IMR-90 (cell line): ENCODE data around the gene ARHGAP24. TPM values are rescaled to one million over a fixed set of nuclear protein-coding genes. Genes with fewer than 3 reads are reported as not detected.

Experiments used
- ATAC-seq: fragments of 200-7000 bp; cut with Tn5 transposase; 2 replicates; pipeline ENCODE4 v1.9.1; 2020; ENCODE audit warnings: low read depth, mild to moderate bottlenecking, moderate library complexity
- BruUV-seq: library from RNA; stranded (reverse); fragments of 400-500 nt; replicated peaks from 2 replicates; lab custom pipeline; 2021; lab: Mats Ljungman, UMichigan
- CTCF ChIA-PET: fragments of 300-600 bp; formaldehyde crosslinking; extraction: SDS; loops from one replicate; lab custom pipeline; 2021; ENCODE audit warnings: antibody characterized with exemption; lab: Yijun Ruan, JAX
- POLR2A ChIA-PET: fragments of 300-600 bp; sonication (Branson Sonifier 250); formaldehyde crosslinking; loops from one replicate; lab custom pipeline; 2022; ENCODE audit warnings: antibody characterized with exemption; ENCODE audit not compliant: unreplicated experiment; lab: Charles Lee
- DNase-seq: peaks from one replicate; pipeline ENCODE4 v3.0.0; 2013
- H2AFZ ChIP-seq: replicated peaks from 2 replicates; pipeline ENCODE3; 2013; ENCODE audit warnings: low read length, mild to moderate bottlenecking; ENCODE audit not compliant: poor library complexity
- H2AK5ac ChIP-seq: 2 replicates; pipeline ENCODE4 v1.6.1; 2013; ENCODE audit warnings: low read depth, low read length, inconsistent platforms
- H2AK9ac ChIP-seq: replicated peaks from 2 replicates; pipeline ENCODE3; 2013; ENCODE audit warnings: mild to moderate bottlenecking, low read depth, low read length, moderate library complexity; ENCODE audit not compliant: poor library complexity
- H2BK120ac ChIP-seq: 2 replicates; pipeline ENCODE4 v1.6.1; 2013; ENCODE audit warnings: low read depth, low read length, inconsistent platforms
- H2BK15ac ChIP-seq: 3 replicates; pipeline ENCODE4 v1.6.1; 2013; ENCODE audit warnings: low read depth, low read length, inconsistent platforms
- H2BK20ac ChIP-seq: 2 replicates; pipeline ENCODE4 v1.6.1; 2013; ENCODE audit warnings: low read depth, mild to moderate bottlenecking, inconsistent platforms, low read length, moderate library complexity
- H2BK5ac ChIP-seq: 2 replicates; pipeline ENCODE4 v1.6.1; 2013; ENCODE audit warnings: mild to moderate bottlenecking, low read depth, low read length, inconsistent platforms; ENCODE audit not compliant: poor library complexity, severe bottlenecking
- H3K14ac ChIP-seq: replicated peaks from 2 replicates; pipeline ENCODE4 v1.6.1; 2013; ENCODE audit warnings: low read depth, low read length, inconsistent platforms
- H3K18ac ChIP-seq: 2 replicates; pipeline ENCODE4 v1.6.1; 2013; ENCODE audit warnings: low read depth, low read length, control low read depth
- H3K23ac ChIP-seq: 2 replicates; pipeline ENCODE4 v1.6.1; 2013; ENCODE audit warnings: low read depth, low read length, inconsistent platforms
- H3K27ac ChIP-seq: 2 replicates; pipeline ENCODE4 v1.5.1; 2013; ENCODE audit warnings: mild to moderate bottlenecking, control low read depth, low read length; ENCODE audit not compliant: insufficient read depth
- H3K27me3 ChIP-seq: 2 replicates; pipeline ENCODE4 v1.6.1; 2013; ENCODE audit warnings: low read length; ENCODE audit not compliant: control insufficient read depth, insufficient read depth
- H3K36me3 ChIP-seq: 2 replicates; pipeline ENCODE4 v1.6.1; 2013; ENCODE audit warnings: low read length, mixed read lengths; ENCODE audit not compliant: control insufficient read depth, insufficient read depth
- H3K4ac ChIP-seq: 2 replicates; pipeline ENCODE4 v1.6.1; 2013; ENCODE audit warnings: low read depth, low read length, inconsistent platforms
- H3K4me1 ChIP-seq: 2 replicates; pipeline ENCODE4 v1.6.1; 2013; ENCODE audit warnings: low read length, mixed read lengths; ENCODE audit not compliant: control insufficient read depth, insufficient read depth
- H3K4me2 ChIP-seq: 2 replicates; pipeline ENCODE4 v1.6.1; 2013; ENCODE audit warnings: low read depth, mild to moderate bottlenecking, control low read depth, low read length, moderate library complexity
- H3K4me3 ChIP-seq: 2 replicates; pipeline ENCODE4 v1.5.1; 2013; ENCODE audit warnings: low read depth, mild to moderate bottlenecking, control low read depth, low read length, moderate library complexity; ENCODE audit not compliant: insufficient read depth
- H3K56ac ChIP-seq: 2 replicates; pipeline ENCODE4 v1.6.1; 2013; ENCODE audit warnings: low read length, inconsistent platforms; ENCODE audit not compliant: insufficient read depth; ENCODE audit errors: extremely low read depth
- H3K79me1 ChIP-seq, 2 experiments: 2 replicates each; pipeline ENCODE4 v1.6.1; 2013; ENCODE audit warnings: low read length in 2 of 2, inconsistent platforms in 1 of 2, low read depth in 1 of 2
- H3K9ac ChIP-seq: 2 replicates; pipeline ENCODE4 v1.6.1; 2013; ENCODE audit warnings: low read depth, low read length, control low read depth
- H3K9me1 ChIP-seq: 2 replicates; pipeline ENCODE4 v1.6.1; 2013; ENCODE audit warnings: low read length, inconsistent platforms; ENCODE audit not compliant: insufficient read depth
- H3K9me3 ChIP-seq: 2 replicates; pipeline ENCODE4 v1.6.1; 2013; ENCODE audit warnings: low read length; ENCODE audit not compliant: control insufficient read depth, insufficient read depth
- H4K20me1 ChIP-seq: 2 replicates; pipeline ENCODE4 v1.6.1; 2013; ENCODE audit warnings: low read length, inconsistent platforms; ENCODE audit not compliant: insufficient read depth
- H4K5ac ChIP-seq: 2 replicates; pipeline ENCODE4 v1.6.1; 2013; ENCODE audit warnings: mild to moderate bottlenecking, low read depth, low read length, control low read depth
- H4K8ac ChIP-seq, 2 experiments: 2 replicates each; pipeline ENCODE4 v1.6.1; 2013; ENCODE audit warnings: low read depth in 2 of 2, low read length in 2 of 2, control low read depth in 1 of 2, inconsistent platforms in 1 of 2
- H4K91ac ChIP-seq: 2 replicates; pipeline ENCODE4 v1.6.1; 2013; ENCODE audit warnings: low read depth, low read length, inconsistent platforms; ENCODE audit not compliant: insufficient read depth
- BHLHE40 ChIP-seq: fragments of 150-350 bp; IDR thresholded peaks from 2 replicates; pipeline ENCODE4 v1.6.1; 2016; ENCODE audit warnings: mild to moderate bottlenecking, low read depth, low read length
- CEBPB ChIP-seq: IDR thresholded peaks from 2 replicates; pipeline ENCODE4 v1.6.1; 2012; ENCODE audit warnings: low read depth, low read length, improper control_type of control experiment
- CHD1 ChIP-seq: IDR thresholded peaks from 2 replicates; pipeline ENCODE4 v1.6.1; 2012; ENCODE audit warnings: low read depth, low read length, improper control_type of control experiment
- CTCF ChIP-seq: conservative IDR thresholded peaks from 2 replicates; pipeline ENCODE4 v1.5.1; 2012; ENCODE audit warnings: mild to moderate bottlenecking, low read depth, low read length, improper control_type of control experiment
- FOS ChIP-seq: fragments of 150-350 bp; IDR thresholded peaks from 2 replicates; pipeline ENCODE4 v1.6.1; 2016; ENCODE audit warnings: low read depth, low read length
- MAFK ChIP-seq: IDR thresholded peaks from 2 replicates; pipeline ENCODE4 v1.6.1; 2012; ENCODE audit warnings: low read depth, low read length, improper control_type of control experiment
- MAZ ChIP-seq: IDR thresholded peaks from 2 replicates; pipeline ENCODE4 v1.6.1; 2012; ENCODE audit warnings: low read depth, mild to moderate bottlenecking, low read length, improper control_type of control experiment, moderate library complexity, borderline replicate concordance
- MXI1 ChIP-seq: IDR thresholded peaks from 2 replicates; pipeline ENCODE4 v1.6.1; 2012; ENCODE audit warnings: low read depth, mild to moderate bottlenecking, low read length, moderate library complexity, borderline replicate concordance
- POLR2A ChIP-seq: IDR thresholded peaks from 2 replicates; pipeline ENCODE4 v1.6.1; 2012; ENCODE audit warnings: mild to moderate bottlenecking, low read depth, low read length
- RAD21 ChIP-seq: IDR thresholded peaks from 2 replicates; pipeline ENCODE4 v1.6.1; 2012; ENCODE audit warnings: low read length, improper control_type of control experiment
- RCOR1 ChIP-seq: IDR thresholded peaks from 2 replicates; pipeline ENCODE4 v1.6.1; 2012; ENCODE audit warnings: mild to moderate bottlenecking, low read length, improper control_type of control experiment; ENCODE audit not compliant: insufficient replicate concordance
- RFX5 ChIP-seq: IDR thresholded peaks from 2 replicates; pipeline ENCODE4 v1.8.0; 2012; ENCODE audit warnings: low read depth, mild to moderate bottlenecking, low read length, moderate library complexity
- SMC3 ChIP-seq: fragments of 150-350 bp; IDR thresholded peaks from 2 replicates; pipeline ENCODE4 v1.6.1; 2016; ENCODE audit warnings: low read depth, mild to moderate bottlenecking, antibody characterized with exemption, low read length, moderate library complexity
- USF2 ChIP-seq: fragments of 150-350 bp; IDR thresholded peaks from 2 replicates; pipeline ENCODE4 v1.6.1; 2017; ENCODE audit warnings: mild to moderate bottlenecking, antibody characterized with exemption, low read length, low read depth
- WGBS, 2 experiments: methylation state at CpG; one replicate each; pipeline versions ENCODE4 v1.1.5 to v1.1.7; 2013; ENCODE audit warnings: missing lambda C conversion rate in 2 of 2; ENCODE audit not compliant: insufficient read length in 1 of 2; ENCODE audit errors: extremely low coverage in 2 of 2; 5-methylcytosine and 5-hydroxymethylcytosine counted together
- dilution Hi-C: fragments of 300-500 bp; cut with HindIII; formaldehyde crosslinking; loops from one replicate; pipeline ENCODE4 v1.14.3; 2018; ENCODE audit warnings: low sequenced_read_pairs; ENCODE audit not compliant: unreplicated experiment
- in situ Hi-C: fragments of 300-500 bp; cut with MboI; formaldehyde crosslinking; loops from 3 replicates; pipeline ENCODE4 v1.14.3; 2019; ENCODE audit warnings: low sequenced_read_pairs, inconsistent platforms, mixed read lengths
- intact Hi-C: fragments of 100-400 bp; cut with micrococcal nuclease; formaldehyde crosslinking; loops from 2 replicates; pipeline ENCODE4 v1.10.0; 2022
- polyA plus RNA-seq, 3 experiments: library from polyadenylated mRNA; depleted of rRNA; stranded (reverse); fragments of >200 nt; gene quantifications; 2 replicates each; pipeline ENCODE4 v1.2.3, GENCODE V29; 2012; ENCODE audit warnings: low replicate concordance in 1 of 3
- total RNA-seq: library from RNA; depleted of rRNA; stranded (reverse); fragments of >200 nt; gene quantifications from 2 replicates; pipeline ENCODE4 v1.2.3, GENCODE V29; 2012

The ARHGAP24 gene
- total and polyA plus RNA-seq, 2 of the 4 experiments (the other 2 are of a cell fraction), result 11.9 to 24.0 TPM

GRCh38 chr4:85842540-85842939 lies 367.6 kb downstream of the ARHGAP24 start:
- no peaks in the 10 kb centered on the region for H3K4me1 ChIP-seq
- H2BK15ac ChIP-seq, result no peak overlapping the region
- ATAC-seq, result no peak; the same call in 1 of the 2 replicates
- H3K9me3 ChIP-seq, result no peaks in the 10 kb centered on the region
- H4K8ac ChIP-seq, result peak overlapping the region in 1 of 2 experiments; percentile 46; a peak in 2 of 4 replicates
- no peak overlapping the region for H2BK5ac ChIP-seq
- dilution Hi-C loops (no loop called here), intact Hi-C loops (loop anchor here (5.0 kb wide), 1 partner anchor 1350 kb away; no protein-coding TSS in a partner anchor), in situ Hi-C loops (no loop called here)
- H3K18ac ChIP-seq, result no peak overlapping the region
- H3K27ac ChIP-seq, result no peak overlapping the region
- ChIA-PET CTCF (no interaction called here), POLR2A (interaction anchor here (0.6 kb wide), 1 partner anchor 26 kb away, joined by 3 read pairs; no protein-coding TSS in a partner anchor)
- H4K91ac ChIP-seq, result no peak overlapping the region
- no peak overlapping the region for H3K4ac ChIP-seq
- no peak overlapping the region for H4K5ac ChIP-seq
- no peak overlapping the region for H3K4me3 ChIP-seq
- H2AFZ ChIP-seq, result no peak overlapping the region
- TF ChIP-seq CHD1 (no peak), FOS (no peak), POLR2A (no peak), CEBPB (no peak), SMC3 (no peak), BHLHE40 (no peak), CTCF (no peak), MAZ (no peak), RCOR1 (no peak), RFX5 (no peak), MAFK (no peak), RAD21 (no peak), USF2 (no peak), MXI1 (no peak)
- peak overlapping the region; percentile 59; the same call in 1 of the 2 replicates for H3K23ac ChIP-seq
- H2BK120ac ChIP-seq, result no peak overlapping the region
- 0 out of 2 replicates have a peak, but pooled peaks cover 3% of the 10 kb centered on the region for H3K9me1 ChIP-seq
- DNase-seq, result peak; percentile 20
- 20% methylated on average over 2 of the region's 7 CpGs; no CpG with 5 or more reads in 1 of the 2 experiments for WGBS, 2 experiments
- BruUV-seq, result no TSS peak
- H3K9ac ChIP-seq, result no peak overlapping the region
- no peaks in the 10 kb centered on the region for H3K27me3 ChIP-seq
- H3K14ac ChIP-seq, result peak overlapping the region; percentile 26; the same call in 1 of the 2 replicates
- peaks cover 15 to 23% of the 10 kb centered on the region in 2 experiments for H3K79me1 ChIP-seq
- H3K4me2 ChIP-seq, result peak overlapping the region; percentile 45; the same call in 1 of the 2 replicates
- no peak overlapping the region for H2AK9ac ChIP-seq
- no peak overlapping the region for H2AK5ac ChIP-seq
- H3K56ac ChIP-seq, result no peak overlapping the region
- H2BK20ac ChIP-seq, result no peak overlapping the region
- no peaks in the 10 kb centered on the region for H3K36me3 ChIP-seq
- H4K20me1 ChIP-seq, result no peaks in the 10 kb centered on the region
